HG02885 (cell line): Measurements from ENCODE around the gene TTLL13.
"Not testable (repeated sequence)": the region's sequence is repeated elsewhere in the genome, so short reads cannot be mapped to it uniquely, and the experiment has no call there.

Source experiments
- ATAC-seq: cut with Tn5 transposase; IDR thresholded peaks from one replicate; pipeline ENCODE4 v1.9.1; 2021; ENCODE audit warnings: mild to moderate bottlenecking; ENCODE audit not compliant: unreplicated experiment, poor library complexity

The TTLL13 gene

GRCh38 chr15:90271459-90272166 is 22.3 kb downstream of the TTLL13 start:
- no peak for ATAC-seq

GRCh38 chr15:90278467-90278866 is 29.1 kb downstream of the TTLL13 start:
- ATAC-seq = not testable (repeated sequence)

- ATAC-seq = not testable (repeated sequence)
Measured at GRCh38 chr15:90280743-90281142, 31.4 kb downstream of the TTLL13 start.

- ATAC-seq = not testable (repeated sequence)
Measured at GRCh38 chr15:90281637-90282036, 32.3 kb downstream of the TTLL13 start.

GRCh38 chr15:90286678-90287077 is 37.3 kb downstream of the TTLL13 start:
- no peak for ATAC-seq

- no peak for ATAC-seq
Measured at GRCh38 chr15:90287101-90287500, 37.7 kb downstream of the TTLL13 start.

- ATAC-seq = no peak
Measured at GRCh38 chr15:90287946-90288345, 38.6 kb downstream of the TTLL13 start.

- no peak for ATAC-seq
Measured at GRCh38 chr15:90291679-90292356, 42.5 kb downstream of the TTLL13 start.

- ATAC-seq = not testable (repeated sequence)
Measured at GRCh38 chr15:90293040-90293810, 43.9 kb downstream of the TTLL13 start.

GRCh38 chr15:90294159-90294558 is 44.8 kb downstream of the TTLL13 start:
- no peak for ATAC-seq

- ATAC-seq = no peak
Measured at GRCh38 chr15:90294601-90295269, 45.4 kb downstream of the TTLL13 start.

- no peak for ATAC-seq
Measured at GRCh38 chr15:90295270-90295648, 45.9 kb downstream of the TTLL13 start.

- not testable (repeated sequence) for ATAC-seq
Measured at GRCh38 chr15:90296316-90296884, 47.0 kb downstream of the TTLL13 start.

- no peak for ATAC-seq
Measured at GRCh38 chr15:90297021-90297420, 47.7 kb downstream of the TTLL13 start.

GRCh38 chr15:90300541-90300940 is 51.2 kb downstream of the TTLL13 start:
- ATAC-seq = no peak

GRCh38 chr15:90300988-90301706 is 51.8 kb downstream of the TTLL13 start:
- no peak for ATAC-seq

- ATAC-seq = no peak
Measured at GRCh38 chr15:90301707-90302300, 52.4 kb downstream of the TTLL13 start.

- not testable (repeated sequence) for ATAC-seq
Measured at GRCh38 chr15:90305355-90305754, 56.0 kb downstream of the TTLL13 start.

GRCh38 chr15:90305932-90306331 is 56.6 kb downstream of the TTLL13 start:
- no peak for ATAC-seq
